Measurements from ENCODE around the gene TSPAN5. TPM values are rescaled to one million over a fixed set of nuclear protein-coding genes. Genes with fewer than 3 reads are reported as not detected.

The TSPAN5 gene
- polyA plus RNA-seq, 1 donor (not counting 4 experiments of a cell fraction or from before 2014, with no cell fraction given): 45.5 TPM

GRCh38 chr4:98570151-98570797 lies 88.1 kb downstream of the TSPAN5 start:
- Histone ChIP-seq H3K9me3 (ENCODE audit: control insufficient read depth, low read depth, low read length) (no peaks in the 10 kb centered on the region), H3K27ac (ENCODE audit: control insufficient read depth, insufficient read depth, low read length) (no peak overlapping the region), H3K36me3 (ENCODE audit: control insufficient read depth in 2 of 2, extremely low read depth in 1 of 2, insufficient read depth in 2 of 2, low read length in 2 of 2) (peaks cover 0 to 6% of the 10 kb centered on the region in 2 experiments), H3K4me2 (ENCODE audit: control insufficient read depth, extremely low read depth, insufficient read depth, low read depth, low read length) (no peak overlapping the region), H3K27me3 (ENCODE audit: control insufficient read depth, extremely low read depth, insufficient read depth, low read length) (no peaks in the 10 kb centered on the region), H2AFZ (ENCODE audit: control insufficient read depth, low read length) (no peak overlapping the region), H3K9me1 (ENCODE audit: control insufficient read depth, extremely low read depth, insufficient read depth, low read length) (no peaks in the 10 kb centered on the region), H3K4me3 (ENCODE audit: control insufficient read depth in 2 of 3, extremely low read depth in 1 of 3, insufficient read depth in 2 of 3, low read depth in 1 of 3, low read length in 3 of 3) (no peak overlapping the region), H3K79me2 (ENCODE audit: control insufficient read depth, insufficient read depth, low read length) (peaks cover 43% of the 10 kb centered on the region), H3K4me1 (ENCODE audit: control insufficient read depth, extremely low read depth, insufficient read depth, low read length) (peaks cover 6% of the 10 kb centered on the region), H4K20me1 (ENCODE audit: control insufficient read depth, extremely low read depth, insufficient read depth, low read length) (no peaks in the 10 kb centered on the region), H3K9ac (ENCODE audit: control insufficient read depth, extremely low read depth, insufficient read depth, low read length) (no peak overlapping the region)
- dilution Hi-C loops (cut with MboI; ENCODE audit: extremely low pct_ligation_motif_present, low sequenced_read_pairs): no loop called here
- DNase-seq (ENCODE audit: low read depth, low spot score): no peak
- no peak for FAIRE-seq
- TF ChIP-seq, protein P1, sequence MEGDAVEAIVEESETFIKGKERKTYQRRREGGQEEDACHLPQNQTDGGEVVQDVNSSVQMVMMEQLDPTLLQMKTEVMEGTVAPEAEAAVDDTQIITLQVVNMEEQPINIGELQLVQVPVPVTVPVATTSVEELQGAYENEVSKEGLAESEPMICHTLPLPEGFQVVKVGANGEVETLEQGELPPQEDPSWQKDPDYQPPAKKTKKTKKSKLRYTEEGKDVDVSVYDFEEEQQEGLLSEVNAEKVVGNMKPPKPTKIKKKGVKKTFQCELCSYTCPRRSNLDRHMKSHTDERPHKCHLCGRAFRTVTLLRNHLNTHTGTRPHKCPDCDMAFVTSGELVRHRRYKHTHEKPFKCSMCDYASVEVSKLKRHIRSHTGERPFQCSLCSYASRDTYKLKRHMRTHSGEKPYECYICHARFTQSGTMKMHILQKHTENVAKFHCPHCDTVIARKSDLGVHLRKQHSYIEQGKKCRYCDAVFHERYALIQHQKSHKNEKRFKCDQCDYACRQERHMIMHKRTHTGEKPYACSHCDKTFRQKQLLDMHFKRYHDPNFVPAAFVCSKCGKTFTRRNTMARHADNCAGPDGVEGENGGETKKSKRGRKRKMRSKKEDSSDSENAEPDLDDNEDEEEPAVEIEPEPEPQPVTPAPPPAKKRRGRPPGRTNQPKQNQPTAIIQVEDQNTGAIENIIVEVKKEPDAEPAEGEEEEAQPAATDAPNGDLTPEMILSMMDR (optimal IDR thresholded peaks at IDR 0.05 in 1 of 3, IDR thresholded peaks at IDR 0.05 in 1 of 3, conservative IDR thresholded peaks at IDR 0.05 in 1 of 3; ENCODE audit: extremely low read depth in 1 of 3, insufficient read depth in 2 of 3, low read length in 3 of 3): no peak
- no peak for TF ChIP-seq EZH2 (IDR thresholded peaks at IDR 0.05; ENCODE audit: low read length)

- no peak overlapping the region for H3K27ac ChIP-seq (ENCODE audit: control insufficient read depth, insufficient read depth, low read length)
- H3K9ac ChIP-seq (ENCODE audit: control insufficient read depth, extremely low read depth, insufficient read depth, low read length): no peak overlapping the region
- H2AFZ ChIP-seq (ENCODE audit: control insufficient read depth, low read length): no peak overlapping the region
- H3K79me2 ChIP-seq (ENCODE audit: control insufficient read depth, insufficient read depth, low read length): peaks cover 46% of the 10 kb centered on the region
- dilution Hi-C loops (cut with MboI; ENCODE audit: extremely low pct_ligation_motif_present, low sequenced_read_pairs): no loop called here
- H3K4me1 ChIP-seq (ENCODE audit: control insufficient read depth, extremely low read depth, insufficient read depth, low read length): peaks cover 5% of the 10 kb centered on the region
- H3K9me3 ChIP-seq (ENCODE audit: control insufficient read depth, low read depth, low read length): no peaks in the 10 kb centered on the region
- H3K4me2 ChIP-seq (ENCODE audit: control insufficient read depth, extremely low read depth, insufficient read depth, low read depth, low read length): no peak overlapping the region
- no peak for TF ChIP-seq EZH2 (IDR thresholded peaks at IDR 0.05; ENCODE audit: low read length)
- TF ChIP-seq, protein P1 (optimal IDR thresholded peaks at IDR 0.05 in 1 of 3, IDR thresholded peaks at IDR 0.05 in 1 of 3, conservative IDR thresholded peaks at IDR 0.05 in 1 of 3; ENCODE audit: extremely low read depth in 1 of 3, insufficient read depth in 2 of 3, low read length in 3 of 3): no peak
- H4K20me1 ChIP-seq (ENCODE audit: control insufficient read depth, extremely low read depth, insufficient read depth, low read length): no peaks in the 10 kb centered on the region
- no peak overlapping the region for H3K4me3 ChIP-seq (ENCODE audit: control insufficient read depth in 2 of 3, extremely low read depth in 1 of 3, insufficient read depth in 2 of 3, low read depth in 1 of 3, low read length in 3 of 3)
- FAIRE-seq (no peak), DNase-seq (ENCODE audit: low read depth, low spot score) (no peak)
- no peaks in the 10 kb centered on the region for H3K27me3 ChIP-seq (ENCODE audit: control insufficient read depth, extremely low read depth, insufficient read depth, low read length)
- no peaks in the 10 kb centered on the region for H3K9me1 ChIP-seq (ENCODE audit: control insufficient read depth, extremely low read depth, insufficient read depth, low read length)
- peaks cover 0 to 2% of the 10 kb centered on the region in 2 experiments for H3K36me3 ChIP-seq (ENCODE audit: control insufficient read depth in 2 of 2, extremely low read depth in 1 of 2, insufficient read depth in 2 of 2, low read length in 2 of 2)
Observed at GRCh38 chr4:98568941-98569663, 89.3 kb downstream of the TSPAN5 start.
